Measurements from ENCODE around the gene IRAG1.

GRCh38 chr11:10686311-10686710 is 7.2 kb downstream of the IRAG1 start:
- TF ChIP-seq CTCF (IDR thresholded peaks at IDR 0.05): no peak
- TF ChIP-seq POLR2A (IDR thresholded peaks at IDR 0.05): no peak
